Hepatocyte (in vitro differentiated cells): ENCODE results near the gene EXOC6B. TPM values are rescaled to one million over a fixed set of nuclear protein-coding genes. Genes with fewer than 3 reads are reported as not detected.

Experiments used
- DNase-seq: peaks from one replicate; pipeline ENCODE4 v3.0.0-alpha.2; 2016; ENCODE audit warnings: low spot score
- H2AFZ ChIP-seq: fragments of 200-600 bp; sonication (generic); 2 replicates; pipeline ENCODE4 v1.6.0; 2016; ENCODE audit warnings: antibody characterized with exemption, mild to moderate bottlenecking
- H3K27ac ChIP-seq: fragments of 200-600 bp; sonication (generic); 2 replicates; pipeline ENCODE4 v1.5.1; 2016; ENCODE audit warnings: mild to moderate bottlenecking
- H3K27me3 ChIP-seq: fragments of 200-600 bp; sonication (generic); 2 replicates; pipeline ENCODE4 v1.6.1; 2016
- H3K36me3 ChIP-seq: fragments of 200-600 bp; sonication (generic); replicated peaks from 2 replicates; pipeline ENCODE4 v1.5.1; 2016; ENCODE audit warnings: low read depth; ENCODE audit not compliant: insufficient read depth
- H3K4me1 ChIP-seq: fragments of 200-600 bp; sonication (generic); 2 replicates; pipeline ENCODE4 v1.5.1; 2016; ENCODE audit warnings: mild to moderate bottlenecking, moderate library complexity; ENCODE audit not compliant: insufficient read depth
- H3K4me2 ChIP-seq: fragments of 200-600 bp; sonication (generic); 2 replicates; pipeline ENCODE4 v1.6.0; 2016
- H3K4me3 ChIP-seq: fragments of 200-600 bp; sonication (generic); 2 replicates; pipeline ENCODE4 v1.5.1; 2016; ENCODE audit warnings: mild to moderate bottlenecking
- H3K79me2 ChIP-seq: fragments of 200-600 bp; sonication (generic); 2 replicates; pipeline ENCODE4 v1.6.0; 2017; ENCODE audit warnings: mild to moderate bottlenecking
- H3K9me2 ChIP-seq: fragments of 200-600 bp; sonication (generic); replicated peaks from 2 replicates; pipeline ENCODE4 v1.6.0; 2017; ENCODE audit warnings: mild to moderate bottlenecking; ENCODE audit not compliant: insufficient read depth
- H3K9me3 ChIP-seq: fragments of 200-600 bp; sonication (generic); 2 replicates; pipeline ENCODE4 v1.5.1; 2016; ENCODE audit warnings: low read depth, mild to moderate bottlenecking
- H4K20me1 ChIP-seq: fragments of 200-600 bp; sonication (generic); 2 replicates; pipeline ENCODE4 v1.6.0; 2016; ENCODE audit warnings: mild to moderate bottlenecking; ENCODE audit not compliant: insufficient read depth, poor library complexity, severe bottlenecking
- CTCF ChIP-seq: fragments of 200-600 bp; sonication (generic); IDR thresholded peaks from 2 replicates; pipeline ENCODE4 v1.5.1; 2016; ENCODE audit warnings: antibody characterized with exemption, mild to moderate bottlenecking; ENCODE audit not compliant: poor library complexity
- EZH2 ChIP-seq: fragments of 200-600 bp; sonication (generic); IDR thresholded peaks from 2 replicates; pipeline ENCODE4 v1.6.1; 2016; ENCODE audit warnings: antibody characterized with exemption, mild to moderate bottlenecking, borderline replicate concordance
- EZH2phosphoT487 ChIP-seq: fragments of 200-600 bp; sonication (generic); IDR thresholded peaks from one replicate; pipeline ENCODE4 v1.6.1; 2018; ENCODE audit warnings: antibody characterized with exemption, mild to moderate bottlenecking, low read depth, moderate library complexity; ENCODE audit not compliant: unreplicated experiment, severe bottlenecking
- WGBS: methylation state at CpG from one replicate; pipeline ENCODE4 v1.1.6; 2016; ENCODE audit warnings: low lambda C conversion rate; ENCODE audit errors: missing lambda C conversion rate; 5-methylcytosine and 5-hydroxymethylcytosine counted together
- polyA plus RNA-seq: library from polyadenylated mRNA; unstranded; fragments of >200 nt; fragmentation: Nextera tagmentation; extraction: Ambion mirVana; gene quantifications from 2 replicates; pipeline ENCODE4 v1.2.1, GENCODE V29; 2016
- total RNA-seq: library from RNA; depleted of rRNA; stranded (reverse); fragments of >200 nt; gene quantifications from 2 replicates; pipeline ENCODE4 v1.2.3, GENCODE V29; 2014

The EXOC6B gene
- total and polyA plus RNA-seq, 2 experiments from 2014 or later, result 11.8 to 36.2 TPM

GRCh38 chr2:72271766-72272641 is 553.8 kb downstream of the EXOC6B start:
- DNase-seq, result peak; percentile 12
- Histone ChIP-seq H3K4me2 (no peak overlapping the region), H3K9me3 (no peaks in the 10 kb centered on the region), H3K27ac (no peak overlapping the region), H3K79me2 (no peaks in the 10 kb centered on the region), H3K36me3 (no peaks in the 10 kb centered on the region), H3K4me1 (peaks cover 30% of the 10 kb centered on the region), H3K4me3 (no peak overlapping the region), H4K20me1 (no peaks in the 10 kb centered on the region), H3K9me2 (no peaks in the 10 kb centered on the region), H2AFZ (no peak overlapping the region), H3K27me3 (no peaks in the 10 kb centered on the region)
- 53% methylated on average over 5 of the region's 5 CpGs for WGBS
- TF ChIP-seq EZH2 (no peak), EZH2phosphoT487 (no peak), CTCF (no peak)

GRCh38 chr2:72271276-72271614 is 554.6 kb downstream of the EXOC6B start:
- H3K9me2 ChIP-seq, result no peaks in the 10 kb centered on the region
- no peaks in the 10 kb centered on the region for H3K9me3 ChIP-seq
- 92% methylated on average over 1 of the region's 1 CpG for WGBS
- no peaks in the 10 kb centered on the region for H3K79me2 ChIP-seq
- no peak overlapping the region for H3K4me2 ChIP-seq
- no peak overlapping the region for H3K27ac ChIP-seq
- no peaks in the 10 kb centered on the region for H3K36me3 ChIP-seq
- H2AFZ ChIP-seq, result no peak overlapping the region
- TF ChIP-seq EZH2 (no peak), CTCF (no peak), EZH2phosphoT487 (no peak)
- H4K20me1 ChIP-seq, result no peaks in the 10 kb centered on the region
- H3K27me3 ChIP-seq, result no peaks in the 10 kb centered on the region
- peaks cover 30% of the 10 kb centered on the region for H3K4me1 ChIP-seq
- no peak for DNase-seq
- no peak overlapping the region for H3K4me3 ChIP-seq

- Histone ChIP-seq H3K9me3 (no peaks in the 10 kb centered on the region), H3K79me2 (no peaks in the 10 kb centered on the region), H3K9me2 (no peaks in the 10 kb centered on the region), H4K20me1 (no peaks in the 10 kb centered on the region), H3K36me3 (no peaks in the 10 kb centered on the region), H3K27ac (no peak overlapping the region), H2AFZ (no peak overlapping the region), H3K27me3 (no peaks in the 10 kb centered on the region), H3K4me2 (no peak overlapping the region), H3K4me3 (no peak overlapping the region), H3K4me1 (peaks cover 26% of the 10 kb centered on the region)
- WGBS, result 100% methylated on average over 1 of the region's 1 CpG
- DNase-seq, result no peak
- TF ChIP-seq CTCF, result no peak
- TF ChIP-seq EZH2phosphoT487, result no peak
- no peak for TF ChIP-seq EZH2
These were observed 555.1 kb downstream of the EXOC6B start for GRCh38 chr2:72270556-72271275.
